PFSK-1 (cell line): ENCODE measurements around the gene OSBPL10.

Experiments
- POLR2AphosphoS5 ChIP-seq: IDR thresholded peaks from 2 replicates; pipeline ENCODE4 v1.6.1; 2012; ENCODE audit warnings: low read depth, mild to moderate bottlenecking, control low read depth, low read length, moderate library complexity
- SIN3A ChIP-seq: IDR thresholded peaks from 2 replicates; pipeline ENCODE4 v1.6.1; 2012; ENCODE audit warnings: mild to moderate bottlenecking, low read length, moderate library complexity, borderline replicate concordance; ENCODE audit not compliant: insufficient read depth
- TAF1 ChIP-seq: IDR thresholded peaks from 2 replicates; pipeline ENCODE4 v1.6.1; 2012; ENCODE audit warnings: low read length, control low read depth, borderline replicate concordance; ENCODE audit not compliant: insufficient read depth
- TF ChIP-seq, protein P1 (sequence below), 2 experiments: IDR thresholded peaks; 2 replicates each; pipeline versions ENCODE4 v1.6.1 to v1.8.0; 2011 to 2012; ENCODE audit warnings: low read depth in 2 of 2, low read length in 2 of 2, control low read depth in 1 of 2, inconsistent platforms in 1 of 2, mild to moderate bottlenecking in 1 of 2, moderate library complexity in 1 of 2; ENCODE audit not compliant: insufficient read depth in 1 of 2

DNA sequence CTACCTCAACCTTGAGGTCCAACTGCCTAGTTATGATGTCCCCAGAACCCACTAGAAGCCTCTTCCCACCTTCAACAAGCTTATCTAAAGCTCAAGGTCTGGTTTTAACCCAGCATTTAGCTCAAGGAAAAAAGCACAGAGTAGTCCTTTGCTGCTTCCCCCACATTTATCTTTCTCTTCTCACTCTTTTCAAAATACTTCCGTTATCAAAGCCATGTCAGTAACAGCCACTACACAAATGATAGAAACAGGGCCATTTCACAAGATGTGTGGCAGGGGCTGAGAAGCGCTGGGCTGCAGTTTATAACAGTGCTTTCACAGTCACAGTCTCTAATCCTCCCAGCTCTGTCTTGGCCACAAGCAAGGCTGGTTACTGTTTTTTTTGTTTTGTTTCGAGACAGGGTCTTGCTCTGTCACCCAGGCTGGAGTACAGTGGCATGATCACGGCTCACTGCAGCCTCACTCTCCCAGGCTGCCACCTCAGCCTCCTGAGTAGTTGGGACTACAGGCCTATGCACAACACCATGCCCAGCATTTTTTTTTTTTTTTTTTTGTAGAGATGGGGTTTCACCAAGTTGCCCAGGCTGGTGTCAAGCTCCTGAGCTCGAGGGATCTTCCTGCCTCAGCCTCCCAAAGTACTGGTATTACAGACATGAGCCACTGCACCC is 218.8 kb downstream of the OSBPL10 start:
- TF ChIP-seq TAF1 (no peak), SIN3A (no peak), POLR2AphosphoS5 (no peak)
- TF ChIP-seq, protein P1, sequence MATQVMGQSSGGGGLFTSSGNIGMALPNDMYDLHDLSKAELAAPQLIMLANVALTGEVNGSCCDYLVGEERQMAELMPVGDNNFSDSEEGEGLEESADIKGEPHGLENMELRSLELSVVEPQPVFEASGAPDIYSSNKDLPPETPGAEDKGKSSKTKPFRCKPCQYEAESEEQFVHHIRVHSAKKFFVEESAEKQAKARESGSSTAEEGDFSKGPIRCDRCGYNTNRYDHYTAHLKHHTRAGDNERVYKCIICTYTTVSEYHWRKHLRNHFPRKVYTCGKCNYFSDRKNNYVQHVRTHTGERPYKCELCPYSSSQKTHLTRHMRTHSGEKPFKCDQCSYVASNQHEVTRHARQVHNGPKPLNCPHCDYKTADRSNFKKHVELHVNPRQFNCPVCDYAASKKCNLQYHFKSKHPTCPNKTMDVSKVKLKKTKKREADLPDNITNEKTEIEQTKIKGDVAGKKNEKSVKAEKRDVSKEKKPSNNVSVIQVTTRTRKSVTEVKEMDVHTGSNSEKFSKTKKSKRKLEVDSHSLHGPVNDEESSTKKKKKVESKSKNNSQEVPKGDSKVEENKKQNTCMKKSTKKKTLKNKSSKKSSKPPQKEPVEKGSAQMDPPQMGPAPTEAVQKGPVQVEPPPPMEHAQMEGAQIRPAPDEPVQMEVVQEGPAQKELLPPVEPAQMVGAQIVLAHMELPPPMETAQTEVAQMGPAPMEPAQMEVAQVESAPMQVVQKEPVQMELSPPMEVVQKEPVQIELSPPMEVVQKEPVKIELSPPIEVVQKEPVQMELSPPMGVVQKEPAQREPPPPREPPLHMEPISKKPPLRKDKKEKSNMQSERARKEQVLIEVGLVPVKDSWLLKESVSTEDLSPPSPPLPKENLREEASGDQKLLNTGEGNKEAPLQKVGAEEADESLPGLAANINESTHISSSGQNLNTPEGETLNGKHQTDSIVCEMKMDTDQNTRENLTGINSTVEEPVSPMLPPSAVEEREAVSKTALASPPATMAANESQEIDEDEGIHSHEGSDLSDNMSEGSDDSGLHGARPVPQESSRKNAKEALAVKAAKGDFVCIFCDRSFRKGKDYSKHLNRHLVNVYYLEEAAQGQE (IDR thresholded peaks at IDR 0.05; ENCODE audit: insufficient read depth in 1 of 2, low read depth in 2 of 2, low read length in 2 of 2), result no peak
